Stimulated activated CD4-positive, alpha-beta T cell treated with anti-CD3 and anti-CD28 coated beads, Interleukin-4, amount 100 ng/mL, for 1 hour (primary cell): Measurements from ENCODE around the gene GHRHR.

Source experiments
- DNase-seq: peaks from one replicate; pipeline ENCODE4 v3.0.0-alpha.2; 2020

The GHRHR gene

DNA sequence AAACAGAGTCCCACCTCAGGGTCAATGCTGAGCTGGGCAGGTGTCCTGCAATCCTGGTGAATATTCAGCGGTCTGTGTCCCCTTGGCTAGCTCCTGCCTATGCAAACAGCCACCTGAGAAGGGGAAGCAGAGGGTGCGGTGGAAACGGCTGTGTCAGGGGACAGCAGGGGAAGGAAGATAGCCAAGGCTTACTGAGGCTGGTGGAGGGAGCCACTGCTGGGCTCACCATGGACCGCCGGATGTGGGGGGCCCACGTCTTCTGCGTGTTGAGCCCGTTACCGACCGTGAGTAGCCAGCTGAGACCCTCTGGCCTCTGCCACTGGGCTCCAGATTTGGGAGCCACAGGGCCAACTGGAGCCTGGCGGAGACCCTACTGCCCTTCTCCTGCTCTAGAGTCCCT is at the start of gene GHRHR:
Gene GHRHR, plus strand, starts transcription at position 112 of the 400 bp plus-strand sequence. Its CDS starts 116 bp downstream, at position 228.
- no peak for DNase-seq

DNA sequence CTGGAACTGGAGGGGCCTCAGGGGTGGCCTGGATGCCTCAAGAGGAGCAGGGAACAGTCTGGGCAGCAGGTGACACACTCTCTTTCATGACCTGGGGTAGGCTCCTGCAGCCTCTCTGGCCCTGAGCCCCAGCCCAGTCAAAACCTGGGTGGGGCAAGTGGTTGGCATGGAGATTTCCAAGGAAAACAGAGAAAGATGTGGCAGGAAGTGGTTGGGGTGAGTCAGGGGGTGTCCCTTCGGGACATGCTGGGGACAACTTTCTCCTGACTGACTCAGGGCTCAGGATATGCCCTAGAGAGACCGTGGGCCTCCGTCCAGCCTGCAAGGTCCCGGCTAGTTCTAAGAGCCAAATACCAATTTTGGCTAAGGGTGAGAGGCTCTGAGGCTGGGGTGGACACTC is 49.2 kb upstream of the GHRHR start:
- DNase-seq = no peak

DNA sequence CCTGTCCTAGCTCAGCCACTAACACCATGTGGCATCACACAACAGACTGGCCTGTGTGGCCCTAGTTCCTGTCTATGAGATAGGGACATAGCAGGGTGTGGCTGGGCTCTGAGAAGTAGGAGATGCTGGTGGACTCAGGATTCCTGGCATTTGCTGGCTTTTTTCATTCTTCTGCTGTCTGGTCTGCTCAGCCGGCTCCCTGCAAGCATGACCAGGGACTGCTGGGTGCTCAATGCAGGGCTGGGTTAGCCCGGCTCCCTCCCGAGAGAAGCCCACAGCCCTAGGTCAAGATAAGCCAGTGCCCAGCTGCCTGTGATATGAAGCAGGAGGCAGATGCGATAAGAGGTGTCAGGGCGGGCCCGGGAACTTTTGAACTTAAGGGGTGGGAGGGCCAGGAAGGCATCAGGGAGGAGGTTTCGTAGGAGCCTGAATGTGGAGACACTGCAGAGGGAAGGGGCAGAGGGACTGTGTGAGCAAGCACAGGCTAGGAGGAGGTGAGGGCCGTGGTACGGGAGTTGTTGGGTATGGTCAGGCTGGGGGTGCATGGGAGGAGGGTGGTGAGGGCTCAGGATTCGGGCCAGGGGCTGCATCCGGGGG is 48.6 kb upstream of the GHRHR start:
- DNase-seq = no peak

DNA sequence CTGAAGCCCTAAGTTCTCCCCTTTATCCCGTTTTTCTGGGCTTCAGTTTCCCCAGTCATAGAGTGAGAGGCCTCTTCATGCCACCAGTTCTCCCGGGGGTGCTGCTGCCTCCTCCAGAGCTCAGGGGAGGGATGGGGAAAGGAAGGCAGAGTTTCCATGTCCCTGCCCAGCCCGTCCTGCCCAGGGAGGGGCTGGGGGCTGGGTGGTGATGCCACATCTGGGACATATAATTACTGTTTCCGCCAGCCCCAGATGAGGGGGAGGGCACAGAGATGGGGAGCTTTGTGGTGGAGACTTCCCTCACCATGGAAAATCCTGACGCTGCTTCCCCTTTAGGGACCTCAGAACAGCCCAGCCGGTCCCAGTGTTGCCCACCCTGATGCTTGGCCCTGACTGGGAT is 48.0 kb upstream of the GHRHR start:
- DNase-seq = no peak

DNA sequence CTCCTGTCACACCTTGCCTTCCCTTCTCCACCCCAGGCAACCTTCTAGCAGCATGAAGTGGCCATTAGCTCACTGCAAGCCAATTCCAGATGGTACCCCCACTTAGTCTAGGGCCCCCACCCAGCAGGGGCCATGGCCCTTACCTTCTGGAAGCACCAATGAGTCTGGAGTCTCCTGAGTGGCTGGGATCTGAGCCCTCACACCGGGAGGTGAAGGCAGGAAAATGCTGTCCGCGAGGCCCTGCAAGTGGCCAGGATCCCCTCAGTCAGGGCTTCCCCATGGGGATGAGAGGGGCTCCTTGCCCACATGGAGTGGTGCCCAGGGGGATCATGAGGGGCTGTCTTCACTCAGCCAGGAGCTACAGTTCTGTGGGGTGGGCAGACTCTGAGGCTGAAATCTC is 47.5 kb upstream of the GHRHR start:
- no peak for DNase-seq

DNA sequence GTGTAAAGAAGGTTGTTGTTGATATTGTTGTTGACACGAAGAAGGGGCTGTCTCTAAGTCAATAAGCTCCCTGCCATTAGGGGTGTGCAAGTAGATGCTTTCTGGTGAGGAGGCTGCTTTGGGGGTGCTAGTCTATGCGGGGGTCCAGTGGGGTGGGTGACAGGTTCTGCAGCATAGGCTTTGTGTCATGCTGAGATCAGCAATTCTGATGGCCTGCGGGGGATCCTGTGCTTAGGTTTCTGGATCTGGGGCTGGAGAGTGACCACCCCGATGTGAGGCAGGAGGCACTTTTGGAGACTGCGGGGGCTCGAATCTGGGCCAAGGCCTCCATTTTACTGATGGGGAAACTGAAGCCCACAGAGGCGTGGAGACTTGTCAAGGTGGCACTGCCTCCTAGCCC is 47.0 kb upstream of the GHRHR start:
- no peak for DNase-seq

DNA sequence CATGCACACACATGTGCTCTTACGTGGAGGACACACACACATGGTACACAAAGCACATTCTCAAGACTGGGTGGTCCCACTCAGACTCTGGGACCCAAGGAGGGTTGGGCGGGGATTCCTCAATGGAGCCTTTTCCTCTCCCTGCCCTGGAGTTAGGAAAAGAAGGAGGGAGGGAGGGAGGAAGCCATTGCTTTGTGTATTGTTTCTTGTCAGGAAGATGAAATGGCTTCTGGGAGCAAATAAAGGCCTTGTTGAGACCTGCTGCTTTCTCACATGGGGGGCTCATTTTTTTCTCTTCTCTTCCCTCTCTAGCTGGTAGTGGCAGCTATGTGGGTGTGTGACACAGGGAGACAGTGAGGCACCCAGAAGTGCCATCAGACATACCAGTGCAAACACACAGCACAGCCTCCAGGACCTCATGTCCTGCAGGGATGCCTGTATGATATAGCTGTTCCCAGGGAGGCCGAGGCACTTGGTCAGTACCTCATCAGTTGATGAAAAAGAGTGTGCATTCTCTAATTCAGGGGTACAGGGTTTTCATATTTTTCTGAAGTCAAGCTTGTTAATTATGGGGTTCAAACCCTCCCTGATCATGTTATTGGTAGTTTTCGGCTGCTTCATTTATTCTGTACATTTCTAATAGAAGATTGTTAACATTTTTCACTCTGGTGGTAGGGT is 46.4 kb upstream of the GHRHR start:
- no peak for DNase-seq

DNA sequence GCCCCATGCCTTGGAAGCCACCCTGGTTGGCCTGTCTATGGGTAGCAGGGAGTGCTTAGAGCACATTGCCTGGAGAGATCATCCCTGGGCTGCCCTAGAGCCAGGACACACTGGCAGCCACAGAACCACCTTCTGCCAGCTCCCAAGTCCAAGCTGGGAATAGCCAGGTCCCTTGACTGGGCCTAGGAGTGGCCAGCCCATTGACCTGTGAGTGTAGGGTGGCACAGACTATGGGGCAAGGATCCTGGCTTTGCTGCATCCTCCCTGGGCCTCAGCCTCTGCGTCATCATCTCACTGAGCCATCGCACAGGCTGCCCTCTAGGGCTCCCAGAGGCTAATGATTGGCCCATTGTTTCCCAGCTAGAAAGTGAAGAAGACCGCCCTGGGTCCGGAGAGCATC is 45.1 kb upstream of the GHRHR start:
- DNase-seq = no peak

DNA sequence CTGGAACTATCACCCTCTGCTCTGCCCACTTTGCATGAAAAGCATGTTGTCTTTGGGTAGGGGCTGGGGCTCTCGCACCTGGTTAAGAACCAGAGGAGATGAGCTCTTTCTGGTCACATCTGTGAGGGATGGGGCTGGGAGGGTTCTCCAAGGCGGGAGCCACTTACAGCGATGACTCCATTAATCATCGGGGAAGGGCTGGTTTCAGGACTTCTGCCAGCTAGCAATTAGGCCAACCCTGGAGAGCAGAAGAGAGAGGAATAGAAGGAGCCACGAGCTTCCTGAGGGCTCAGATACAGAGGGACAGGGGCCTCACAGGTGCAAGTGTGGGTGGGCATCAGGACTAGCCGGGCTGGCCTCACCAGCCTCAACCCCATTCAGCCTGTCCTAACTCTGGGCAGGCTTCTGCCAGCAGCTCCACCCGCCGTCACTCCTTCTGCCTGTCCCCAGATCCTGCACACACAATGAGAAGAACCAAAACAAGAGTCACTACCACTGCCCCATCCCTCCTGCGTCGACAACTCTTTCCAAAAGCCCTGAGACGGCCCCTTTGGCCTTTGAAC is 43.7 kb upstream of the GHRHR start:
- no peak for DNase-seq

DNA sequence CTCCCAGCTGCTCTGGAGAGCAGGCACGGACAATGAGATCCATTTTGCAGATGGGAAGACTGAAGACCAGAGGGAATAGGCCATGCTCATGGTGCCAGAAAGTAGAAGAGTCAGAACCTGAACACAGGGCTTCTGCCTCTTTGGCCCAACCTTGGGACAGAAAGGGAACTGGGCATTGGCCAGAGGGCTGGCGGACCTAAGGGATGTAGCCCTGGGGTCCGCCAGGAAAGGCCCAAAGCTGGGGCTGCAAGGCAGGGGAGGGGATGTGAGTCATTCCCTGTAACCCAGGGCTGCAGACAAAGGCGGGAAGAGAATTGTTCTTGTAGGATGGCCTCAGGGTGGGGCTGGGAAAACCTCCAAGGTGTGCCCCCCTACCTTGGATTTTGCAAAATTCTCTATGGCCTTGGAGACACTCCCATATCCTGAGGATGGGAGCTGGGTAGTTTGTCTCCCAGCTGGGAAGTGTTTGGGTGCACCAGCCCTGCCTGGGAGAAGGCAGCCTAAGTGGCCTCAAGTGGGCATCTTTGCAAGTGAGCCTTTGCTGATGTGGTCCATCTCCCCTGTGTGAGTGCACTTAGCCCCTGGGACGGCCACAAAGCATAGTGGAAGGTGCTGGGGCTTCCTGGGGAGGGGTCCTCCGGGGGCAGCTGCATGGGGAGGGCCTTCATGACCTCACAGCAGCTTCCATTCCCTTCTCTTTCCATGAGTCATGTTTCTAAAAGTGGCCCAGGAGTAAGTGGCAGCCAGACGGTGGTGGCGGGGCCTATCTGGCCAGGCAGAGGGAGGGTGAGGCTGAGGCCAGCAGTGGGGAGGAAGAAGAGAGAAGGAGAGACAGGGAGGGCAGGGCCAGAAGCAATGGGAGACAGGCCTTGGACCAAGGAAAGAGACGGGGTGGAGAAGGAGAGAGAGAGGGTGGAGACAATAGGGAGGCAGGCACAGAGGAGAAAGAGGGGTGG is 42.9 kb upstream of the GHRHR start:
- no peak for DNase-seq

DNA sequence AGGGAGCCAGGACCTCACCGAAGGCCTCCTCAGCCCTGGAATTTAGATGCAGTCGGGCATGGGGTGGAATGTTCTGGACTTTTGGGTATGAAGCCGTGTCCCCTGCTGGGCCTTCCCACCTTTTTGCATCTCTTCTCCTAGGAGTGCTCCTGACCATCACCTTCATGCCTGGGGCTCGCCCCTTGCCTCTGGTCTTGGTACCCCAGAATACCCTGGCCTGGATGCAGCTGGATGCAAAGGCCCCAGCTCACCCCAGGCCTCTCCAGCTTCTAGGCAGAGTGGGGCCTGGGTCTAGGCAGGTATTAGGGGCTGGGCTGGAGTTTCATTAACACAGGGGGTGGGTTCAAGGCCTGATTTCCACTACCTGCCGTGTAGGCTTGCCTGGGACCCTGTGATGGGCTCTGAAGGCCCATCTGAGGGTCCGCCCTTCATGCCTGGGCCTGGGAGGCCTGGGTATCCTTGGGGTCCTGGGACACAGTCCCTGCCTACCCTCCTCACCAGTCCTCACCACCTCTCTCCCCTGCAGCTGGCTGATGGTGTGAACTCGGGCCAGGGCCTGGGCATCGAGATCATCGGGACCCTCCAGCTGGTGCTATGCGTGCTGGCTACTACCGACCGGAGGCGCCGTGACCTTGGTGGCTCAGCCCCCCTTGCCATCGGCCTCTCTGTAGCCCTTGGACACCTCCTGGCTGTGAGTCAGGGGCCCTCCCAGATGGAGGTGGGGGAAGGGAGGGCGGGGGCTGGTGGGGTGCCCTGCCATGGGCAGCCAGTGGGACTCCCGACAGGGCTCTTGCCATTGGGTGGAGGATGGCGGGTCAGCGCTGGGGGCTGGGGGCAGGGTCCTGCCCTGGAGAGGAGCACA is 42.0 kb upstream of the GHRHR start:
- no peak for DNase-seq

DNA sequence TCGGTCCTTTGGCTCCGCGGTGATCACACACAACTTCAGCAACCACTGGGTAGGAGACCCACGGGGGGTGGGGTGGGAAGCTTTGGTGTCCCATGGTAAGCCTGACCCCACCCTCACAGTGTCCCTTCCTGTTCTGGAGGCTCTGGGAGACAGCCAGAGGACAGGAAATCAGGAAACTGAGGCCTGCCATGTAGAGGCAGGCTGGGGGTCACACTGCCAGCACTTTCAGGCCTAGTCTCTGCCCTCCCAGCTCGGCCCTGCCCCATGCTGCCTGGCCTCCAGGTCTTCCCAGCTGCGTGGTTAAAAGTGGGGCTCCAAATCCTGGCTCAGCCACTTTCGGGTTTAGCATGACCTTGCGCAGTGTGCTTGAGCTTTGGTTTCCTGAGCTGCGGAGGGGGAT is 41.2 kb upstream of the GHRHR start:
- DNase-seq = no peak

DNA sequence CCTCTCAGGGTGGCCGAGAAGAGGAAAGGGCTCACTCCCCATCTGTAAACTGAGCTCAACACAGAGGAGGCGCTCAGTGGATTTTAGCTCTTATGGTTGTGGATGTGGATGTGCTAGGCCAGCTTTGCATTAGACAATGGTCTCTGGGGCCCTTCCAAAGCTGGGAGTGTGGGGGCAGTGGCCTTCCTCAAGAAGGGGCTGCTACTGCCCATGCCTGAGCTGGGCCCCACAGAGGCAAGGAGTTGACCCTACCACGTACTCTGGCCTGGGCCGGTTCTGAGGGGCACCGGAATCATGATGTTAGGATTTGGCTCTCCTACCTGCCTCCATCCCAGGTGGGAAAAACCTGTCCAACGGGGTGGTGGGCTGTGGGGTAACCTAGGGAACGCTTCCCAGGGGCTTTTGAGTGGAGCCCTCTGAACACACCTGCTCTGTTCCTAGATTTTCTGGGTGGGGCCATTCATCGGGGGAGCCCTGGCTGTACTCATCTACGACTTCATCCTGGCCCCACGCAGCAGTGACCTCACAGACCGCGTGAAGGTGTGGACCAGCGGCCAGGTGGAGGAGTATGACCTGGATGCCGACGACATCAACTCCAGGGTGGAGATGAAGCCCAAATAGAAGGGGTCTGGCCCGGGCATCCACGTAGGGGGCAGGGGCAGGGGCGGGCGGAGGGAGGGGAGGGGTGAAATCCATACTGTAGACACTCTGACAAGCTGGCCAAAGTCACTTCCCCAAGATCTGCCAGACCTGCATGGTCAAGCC is 40.6 kb upstream of the GHRHR start:
- DNase-seq = no peak

DNA sequence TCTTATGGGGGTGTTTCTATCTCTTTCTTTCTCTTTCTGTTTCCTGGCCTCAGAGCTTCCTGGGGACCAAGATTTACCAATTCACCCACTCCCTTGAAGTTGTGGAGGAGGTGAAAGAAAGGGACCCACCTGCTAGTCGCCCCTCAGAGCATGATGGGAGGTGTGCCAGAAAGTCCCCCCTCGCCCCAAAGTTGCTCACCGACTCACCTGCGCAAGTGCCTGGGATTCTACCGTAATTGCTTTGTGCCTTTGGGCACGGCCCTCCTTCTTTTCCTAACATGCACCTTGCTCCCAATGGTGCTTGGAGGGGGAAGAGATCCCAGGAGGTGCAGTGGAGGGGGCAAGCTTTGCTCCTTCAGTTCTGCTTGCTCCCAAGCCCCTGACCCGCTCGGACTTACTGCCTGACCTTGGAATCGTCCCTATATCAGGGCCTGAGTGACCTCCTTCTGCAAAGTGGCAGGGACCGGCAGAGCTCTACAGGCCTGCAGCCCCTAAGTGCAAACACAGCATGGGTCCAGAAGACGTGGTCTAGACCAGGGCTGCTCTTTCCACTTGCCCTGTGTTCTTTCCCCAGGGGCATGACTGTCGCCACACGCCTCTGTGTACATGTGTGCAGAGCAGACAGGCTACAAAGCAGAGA is 39.9 kb upstream of the GHRHR start:
- DNase-seq = no peak

DNA sequence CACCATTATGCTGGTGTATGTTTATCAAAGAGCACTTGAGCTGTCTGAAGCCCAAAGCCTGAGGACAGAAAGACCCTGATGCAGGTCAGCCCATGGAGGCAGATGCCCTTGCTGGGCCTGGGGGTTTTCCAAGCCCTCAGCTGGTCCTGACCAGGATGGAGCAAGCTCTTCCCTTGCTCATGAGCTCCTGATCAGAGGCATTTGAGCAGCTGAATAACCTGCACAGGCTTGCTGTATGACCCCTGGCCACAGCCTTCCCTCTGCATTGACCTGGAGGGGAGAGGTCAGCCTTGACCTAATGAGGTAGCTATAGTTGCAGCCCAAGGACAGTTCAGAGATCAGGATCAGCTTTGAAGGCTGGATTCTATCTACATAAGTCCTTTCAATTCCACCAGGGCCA is 39.1 kb upstream of the GHRHR start:
- DNase-seq = no peak

DNA sequence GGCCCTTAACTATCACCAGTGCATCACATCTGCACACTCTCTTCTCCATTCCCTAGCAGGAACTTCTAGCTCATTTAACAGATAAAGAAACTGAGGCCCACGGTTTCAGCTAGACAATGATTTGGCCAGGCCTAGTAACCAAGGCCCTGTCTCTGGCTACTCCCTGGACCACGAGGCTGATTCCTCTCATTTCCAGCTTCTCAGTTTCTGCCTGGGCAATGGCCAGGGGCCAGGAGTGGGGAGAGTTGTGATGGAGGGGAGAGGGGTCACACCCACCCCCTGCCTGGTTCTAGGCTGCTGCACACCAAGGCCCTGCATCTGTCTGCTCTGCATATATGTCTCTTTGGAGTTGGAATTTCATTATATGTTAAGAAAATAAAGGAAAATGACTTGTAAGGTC is 38.6 kb upstream of the GHRHR start:
- DNase-seq = no peak

DNA sequence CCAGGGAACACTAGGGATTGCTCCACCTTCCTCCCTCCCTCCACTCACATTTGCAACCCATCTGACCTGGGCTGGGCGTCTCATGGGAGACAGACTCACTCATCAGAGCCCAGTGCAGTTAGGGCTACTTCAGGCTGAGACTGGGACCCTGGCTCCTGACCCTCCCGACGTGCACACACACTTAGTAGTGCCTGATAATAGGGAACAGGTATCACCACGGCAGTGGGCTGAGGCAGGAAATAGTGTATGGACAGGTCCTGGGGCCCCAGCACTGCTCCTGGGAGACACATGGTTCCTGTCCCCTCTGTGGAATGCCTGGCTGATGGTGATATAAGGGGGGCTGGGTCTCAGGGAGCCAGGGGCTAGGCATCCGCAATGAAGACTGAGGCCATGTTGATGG is 37.8 kb upstream of the GHRHR start:
- DNase-seq = no peak

DNA sequence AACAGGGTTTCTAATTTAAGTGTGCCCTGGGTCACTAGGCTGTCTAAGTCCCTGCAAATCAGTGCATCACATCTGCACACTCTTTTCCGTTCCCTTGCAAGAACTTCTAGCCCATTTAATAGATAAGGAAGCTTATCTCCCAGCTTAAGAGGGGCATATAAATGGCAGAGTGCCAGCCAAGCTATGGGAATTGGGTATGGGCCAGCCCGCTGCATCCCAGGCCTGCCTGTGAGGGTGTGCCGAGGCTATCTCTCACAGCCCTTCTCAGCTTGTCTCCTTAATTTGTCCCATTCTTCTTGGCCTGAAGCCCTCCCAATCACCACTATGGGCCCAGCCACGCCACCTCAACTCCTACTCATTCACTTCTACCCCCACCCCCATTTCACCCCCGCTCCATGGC is 37.4 kb upstream of the GHRHR start:
- DNase-seq = no peak

DNA sequence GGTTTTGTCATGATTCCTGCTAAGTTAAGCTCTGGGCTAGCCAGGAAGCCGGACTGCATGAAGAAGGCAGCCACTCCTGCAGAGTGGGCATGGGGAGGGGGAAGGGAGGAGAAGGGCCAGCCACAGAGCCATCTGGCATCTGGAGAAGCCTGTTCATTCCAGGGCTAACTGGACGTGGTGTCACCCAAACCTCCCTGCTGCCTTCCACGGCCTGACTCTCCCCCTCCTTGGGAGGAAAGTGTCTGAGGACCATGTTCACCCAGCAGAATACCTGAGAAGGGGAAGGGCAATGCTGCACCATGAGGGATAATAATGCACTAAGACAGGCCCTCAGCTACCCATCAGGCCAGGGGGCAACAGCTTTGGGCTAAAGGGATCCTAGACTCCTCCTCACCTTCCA is 36.7 kb upstream of the GHRHR start:
- DNase-seq = no peak

DNA sequence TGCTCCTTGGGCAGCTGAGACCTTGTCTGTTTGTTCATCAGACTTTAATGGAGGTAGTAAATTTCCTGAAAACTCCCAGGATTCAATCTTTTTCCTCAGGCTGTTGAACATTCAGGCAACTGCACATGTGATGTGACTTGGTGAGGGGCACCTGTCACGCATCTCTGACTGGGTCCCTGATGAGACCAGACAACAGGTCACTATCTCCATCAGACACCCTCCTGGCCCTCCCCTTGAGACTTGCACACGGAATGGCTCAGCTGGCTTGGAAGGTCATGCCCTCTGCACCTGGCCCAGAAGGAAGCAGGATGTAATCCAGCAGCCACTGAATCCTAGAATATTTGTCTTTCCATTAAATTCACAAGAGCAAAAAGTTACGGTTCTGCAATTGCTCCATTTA is 36.2 kb upstream of the GHRHR start:
- no peak for DNase-seq

DNA sequence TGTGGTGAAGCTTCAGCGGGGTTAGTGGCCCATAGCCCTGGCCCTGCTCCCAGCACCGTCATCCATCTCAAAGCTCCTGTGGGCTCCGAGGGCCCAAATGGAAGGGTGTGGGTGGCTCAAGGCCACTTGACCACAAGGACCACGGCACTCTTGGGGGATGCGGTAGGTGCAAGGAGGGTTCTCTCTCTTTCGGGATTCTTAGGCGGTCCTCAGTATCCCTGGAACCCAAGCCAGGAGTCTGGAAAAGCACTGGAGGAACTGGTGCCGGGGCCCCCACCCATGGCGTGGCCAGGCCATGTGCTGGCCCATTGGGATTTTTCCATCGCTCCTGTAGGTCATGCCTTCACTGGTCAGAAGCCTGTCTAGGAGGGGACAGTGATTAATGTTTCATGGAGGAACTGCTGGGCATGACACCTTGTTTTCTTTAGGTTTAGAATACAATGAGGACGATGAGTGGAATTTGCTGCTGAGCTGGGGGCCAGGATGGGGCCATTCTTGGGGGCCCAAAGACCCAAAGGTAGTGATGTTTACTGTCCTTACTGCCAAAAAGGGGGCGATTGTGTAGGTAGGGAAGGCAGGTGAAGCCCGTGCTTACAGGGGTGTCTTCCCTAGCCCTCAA is 35.4 kb upstream of the GHRHR start:
- no peak for DNase-seq
